Measurements from ENCODE around the gene CRTAC1.

CRTAC1 gene

DNA sequence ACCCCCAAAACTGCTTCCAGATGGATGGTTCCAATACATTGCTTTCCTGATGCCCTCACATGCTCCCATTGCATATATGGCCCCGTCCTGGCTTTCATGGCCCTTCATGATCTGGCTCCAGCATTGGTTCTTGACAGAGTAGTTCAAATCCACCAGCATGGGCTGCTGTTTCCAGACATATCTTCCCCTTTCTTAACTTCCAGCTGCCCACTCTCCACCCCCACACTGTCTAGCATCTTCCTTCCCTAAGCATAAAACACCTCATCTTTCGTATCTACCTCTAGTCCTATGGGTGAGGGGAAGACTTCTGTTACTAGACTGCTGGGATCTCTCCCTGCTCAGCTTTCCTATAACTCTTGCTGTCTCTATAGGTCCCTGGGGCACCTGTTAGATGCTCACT, 194.0 kb downstream of the CRTAC1 start:
- no peaks in the 10 kb centered on the region for H3K36me3 ChIP-seq
- H3K9me3 ChIP-seq, result no peaks in the 10 kb centered on the region
- peaks cover 0 to 12% (median 6%) of the 10 kb centered on the region in 4 donors for H3K4me1 ChIP-seq
- no peak for DNase-seq
- peaks cover 0 to 10% of the 10 kb centered on the region in 2 donors for H3K27me3 ChIP-seq
- no peak overlapping the region for H3K27ac ChIP-seq
- intact Hi-C loops (cut with DNase I; ENCODE audit: low total_unique reads), result no loop called here
- TF ChIP-seq, protein P1, sequence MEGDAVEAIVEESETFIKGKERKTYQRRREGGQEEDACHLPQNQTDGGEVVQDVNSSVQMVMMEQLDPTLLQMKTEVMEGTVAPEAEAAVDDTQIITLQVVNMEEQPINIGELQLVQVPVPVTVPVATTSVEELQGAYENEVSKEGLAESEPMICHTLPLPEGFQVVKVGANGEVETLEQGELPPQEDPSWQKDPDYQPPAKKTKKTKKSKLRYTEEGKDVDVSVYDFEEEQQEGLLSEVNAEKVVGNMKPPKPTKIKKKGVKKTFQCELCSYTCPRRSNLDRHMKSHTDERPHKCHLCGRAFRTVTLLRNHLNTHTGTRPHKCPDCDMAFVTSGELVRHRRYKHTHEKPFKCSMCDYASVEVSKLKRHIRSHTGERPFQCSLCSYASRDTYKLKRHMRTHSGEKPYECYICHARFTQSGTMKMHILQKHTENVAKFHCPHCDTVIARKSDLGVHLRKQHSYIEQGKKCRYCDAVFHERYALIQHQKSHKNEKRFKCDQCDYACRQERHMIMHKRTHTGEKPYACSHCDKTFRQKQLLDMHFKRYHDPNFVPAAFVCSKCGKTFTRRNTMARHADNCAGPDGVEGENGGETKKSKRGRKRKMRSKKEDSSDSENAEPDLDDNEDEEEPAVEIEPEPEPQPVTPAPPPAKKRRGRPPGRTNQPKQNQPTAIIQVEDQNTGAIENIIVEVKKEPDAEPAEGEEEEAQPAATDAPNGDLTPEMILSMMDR (IDR thresholded peaks at IDR 0.05), result no peak
- no peak overlapping the region for H3K4me3 ChIP-seq

DNA sequence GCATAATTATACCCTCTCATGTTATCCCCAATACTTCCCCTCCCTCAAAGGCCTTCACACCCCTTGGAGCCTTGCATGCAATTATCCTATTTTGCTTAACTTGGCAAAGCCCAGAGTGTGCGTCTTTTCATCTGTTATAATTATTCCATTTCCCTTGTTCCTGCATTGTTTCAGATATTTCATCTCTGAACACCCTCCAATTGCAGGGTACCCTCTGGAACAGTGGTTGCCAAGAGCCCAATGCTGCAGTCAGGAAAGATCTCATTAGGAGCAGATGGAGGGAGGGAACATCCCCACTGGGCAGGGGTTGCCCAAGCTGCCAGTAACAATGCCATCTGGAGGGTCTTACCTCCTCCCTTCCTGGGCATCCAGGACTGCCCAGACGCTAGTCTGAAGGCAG, 199.2 kb downstream of the CRTAC1 start:
- H3K27me3 ChIP-seq, result peaks cover 0 to 3% of the 10 kb centered on the region in 2 donors
- H3K4me3 ChIP-seq, result no peak overlapping the region
- intact Hi-C loops (cut with DNase I; ENCODE audit: low total_unique reads), result no loop called here
- H3K36me3 ChIP-seq, result no peaks in the 10 kb centered on the region
- no peak overlapping the region for H3K27ac ChIP-seq
- no peaks in the 10 kb centered on the region for H3K9me3 ChIP-seq
- peaks cover 0 to 20% (median 13%) of the 10 kb centered on the region in 4 donors for H3K4me1 ChIP-seq
- TF ChIP-seq, protein P1 (IDR thresholded peaks at IDR 0.05), result no peak
- DNase-seq, result no peak

DNA sequence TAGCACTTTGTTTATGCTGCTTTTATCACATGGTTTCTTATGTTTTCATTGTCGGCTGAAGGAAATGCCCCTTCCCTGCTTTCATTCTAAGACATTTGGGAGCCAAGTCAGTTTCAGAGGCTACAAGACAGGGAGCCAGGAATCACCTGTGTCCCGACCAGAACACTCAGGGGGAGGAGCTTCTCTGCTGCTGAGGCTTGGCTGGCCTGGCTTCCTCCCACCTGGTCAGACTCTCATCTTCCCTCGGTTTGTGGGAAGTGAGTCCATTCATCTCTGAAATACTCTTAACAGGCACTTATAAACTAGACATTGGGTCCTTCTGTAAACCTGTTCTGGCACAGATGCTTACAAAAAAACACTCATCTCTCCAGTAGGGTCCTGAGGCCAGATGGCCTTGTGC, 200.4 kb downstream of the CRTAC1 start:
- H3K27me3 ChIP-seq, result no peaks in the 10 kb centered on the region
- DNase-seq, result no peak
- TF ChIP-seq, protein P1 (IDR thresholded peaks at IDR 0.05), result no peak

DNA sequence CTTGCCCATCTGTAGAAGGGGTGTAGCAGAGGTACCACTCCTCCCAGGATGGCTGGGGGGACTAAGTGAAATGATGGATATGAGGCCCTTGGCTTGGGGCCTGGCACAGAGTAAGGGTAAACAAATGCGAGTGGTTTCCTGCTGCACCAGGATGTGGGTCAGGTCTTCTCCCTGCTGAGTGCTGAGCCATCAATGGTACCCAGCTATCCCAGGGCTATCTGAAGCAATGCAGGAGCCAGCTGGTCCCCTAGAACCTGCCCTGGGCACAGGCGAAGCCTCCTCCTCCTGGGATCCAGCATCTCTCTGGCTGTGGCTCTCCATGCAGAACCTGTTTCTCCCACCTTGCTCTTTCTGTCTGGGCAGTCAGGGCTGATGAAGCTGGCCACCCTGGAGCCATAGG, 201.7 kb downstream of the CRTAC1 start:
- Histone ChIP-seq H3K4me1 (peaks cover 0 to 20% (median 13%) of the 10 kb centered on the region in 4 donors), H3K4me3 (no peak overlapping the region), H3K27me3 (no peaks in the 10 kb centered on the region), H3K36me3 (no peaks in the 10 kb centered on the region), H3K9me3 (no peaks in the 10 kb centered on the region), H3K27ac (no peak overlapping the region)
- intact Hi-C loops (cut with DNase I; ENCODE audit: low total_unique reads), result no loop called here
- no peak for DNase-seq
- TF ChIP-seq, protein P1 (IDR thresholded peaks at IDR 0.05), result no peak

More for the DNA sequence above, 200.4 kb downstream of the CRTAC1 start:
- Histone ChIP-seq H3K4me3 (no peak overlapping the region), H3K27ac (no peak overlapping the region), H3K9me3 (no peaks in the 10 kb centered on the region), H3K4me1 (peaks cover 0 to 20% (median 13%) of the 10 kb centered on the region in 4 donors), H3K36me3 (no peaks in the 10 kb centered on the region)
- intact Hi-C loops (cut with DNase I; ENCODE audit: low total_unique reads), result no loop called here

DNA sequence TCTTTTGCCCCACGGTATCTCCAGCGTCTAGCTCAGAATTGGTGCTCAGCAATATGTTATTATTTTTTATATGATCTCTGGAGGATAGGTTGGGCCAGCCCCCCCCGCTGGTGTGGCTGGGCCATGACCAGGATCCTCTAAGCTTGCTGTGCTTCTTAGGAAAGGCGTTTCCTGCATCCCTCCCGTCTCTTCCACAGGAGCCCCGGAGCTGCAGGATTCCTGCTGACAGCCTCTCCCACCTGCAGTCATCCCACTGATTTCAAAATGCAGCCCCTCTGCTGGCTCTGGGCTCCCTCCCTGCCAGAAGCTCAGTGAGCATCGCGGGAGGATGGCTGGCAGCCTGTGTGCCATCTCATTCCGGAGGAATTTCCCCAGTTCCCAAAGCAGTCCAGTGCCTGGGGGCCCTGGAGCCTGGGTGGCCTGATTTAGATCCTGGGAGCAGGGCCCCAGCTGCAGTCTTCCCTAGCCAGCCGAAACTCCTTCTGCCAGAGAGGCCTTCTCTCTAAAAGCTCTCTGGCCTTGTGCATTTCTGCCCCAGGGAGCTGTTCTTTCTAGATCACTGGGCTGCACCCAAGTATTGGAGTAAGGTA, 202.6 kb downstream of the CRTAC1 start:
- DNase-seq, result no peak
- H3K4me1 ChIP-seq, result peaks cover 0 to 20% (median 13%) of the 10 kb centered on the region in 4 donors
- H3K36me3 ChIP-seq, result no peaks in the 10 kb centered on the region
- TF ChIP-seq, protein P1 (IDR thresholded peaks at IDR 0.05), result no peak
- H3K4me3 ChIP-seq, result no peak overlapping the region
- no peaks in the 10 kb centered on the region for H3K27me3 ChIP-seq
- H3K9me3 ChIP-seq, result no peaks in the 10 kb centered on the region
- intact Hi-C loops (cut with DNase I; ENCODE audit: low total_unique reads), result no loop called here
- H3K27ac ChIP-seq, result peak overlapping the region in 1 of 2 donors; percentile 5

Data from tibial artery (tissue), 4 donors.